ENCODE measurements around the gene SNX3.
"Not testable (repeated sequence)": the region's sequence is repeated elsewhere in the genome, so short reads cannot be mapped to it uniquely, and the experiment has no call there.

Gene SNX3

GRCh38 chr6:108260809-108261569 is at the start of gene SNX3:
Gene SNX3 (minus strand): TSS chr6:108261040. CDS start chr6:108260921, 119 bp downstream.
- peak; percentile 73 to 94 for DNase-seq

DNA sequence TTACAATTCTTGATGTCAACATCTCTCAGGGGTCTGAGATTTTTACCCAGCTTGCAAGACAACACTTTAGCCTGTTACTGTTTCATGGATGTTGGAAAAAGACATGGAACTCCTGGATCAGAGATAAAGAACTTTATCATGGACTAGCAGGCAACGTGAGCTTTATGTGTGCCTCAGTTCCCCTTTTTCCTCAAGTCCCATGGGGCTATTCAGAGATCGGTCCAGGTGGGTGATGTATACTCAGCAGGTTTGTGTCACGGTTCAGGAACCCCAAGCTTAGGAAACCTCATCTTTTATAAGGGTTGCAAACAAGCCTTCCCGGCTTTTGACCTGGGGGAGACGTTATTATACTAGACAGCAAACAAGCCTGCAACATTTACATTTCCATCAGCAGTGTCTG is 49.0 kb upstream of the SNX3 start:
- DNase-seq, result no peak

DNA sequence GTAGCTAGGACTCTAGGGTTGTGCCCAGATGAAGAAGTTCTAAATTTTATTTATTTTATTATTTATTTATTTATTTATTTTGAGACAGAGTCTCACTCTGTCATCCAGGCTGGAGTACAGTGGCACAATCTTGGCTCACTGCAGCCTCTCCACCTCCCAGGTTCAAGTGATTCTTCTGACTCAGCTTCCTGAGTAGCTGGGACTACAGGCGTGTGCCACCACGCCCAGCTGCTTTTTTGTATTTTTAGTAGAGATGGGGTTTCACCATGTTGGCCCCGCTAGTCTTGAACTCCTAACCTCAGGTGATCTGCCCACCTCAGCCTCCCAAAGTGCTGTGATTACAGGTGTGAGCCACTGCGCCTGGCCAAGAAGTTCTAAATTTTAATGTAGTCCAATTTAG is 47.8 kb upstream of the SNX3 start:
- not testable (repeated sequence) for DNase-seq

- no peak for DNase-seq
These were observed 43.8 kb upstream of the SNX3 start for GRCh38 chr6:108304646-108305045.

- DNase-seq, result no peak
These were observed 41.5 kb upstream of the SNX3 start for GRCh38 chr6:108302386-108302785.

DNA sequence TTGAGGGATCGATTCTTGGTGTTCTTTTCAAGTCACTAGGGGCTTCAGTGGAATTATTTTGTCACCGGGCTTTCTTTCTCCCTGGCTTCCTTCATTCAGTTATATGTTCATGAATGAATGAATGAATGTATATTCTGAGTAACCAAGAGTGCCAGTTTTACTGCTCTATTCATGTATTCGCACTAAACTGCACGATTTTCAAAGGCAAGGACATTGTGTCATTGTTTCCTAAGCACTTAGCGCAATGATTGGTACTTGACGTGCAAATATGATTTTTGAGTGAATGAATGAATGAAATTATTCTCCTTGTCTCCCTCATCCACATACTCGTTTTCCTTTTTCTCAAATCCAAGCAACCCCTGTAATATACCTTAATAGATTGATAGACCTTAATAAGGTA is 34.8 kb upstream of the SNX3 start:
- DNase-seq, result no peak

- DNase-seq, result peak; percentile 66 to 71
These were observed 34.1 kb upstream of the SNX3 start, which contains the start of gene AFG1L for GRCh38 chr6:108294727-108295625. Gene AFG1L (plus strand): TSS chr6:108295054. CDS start chr6:108295080, 26 bp downstream.

GRCh38 chr6:108294297-108294726 is 33.5 kb upstream of the SNX3 start:
- no peak for DNase-seq

- DNase-seq, result no peak
These were observed 32.9 kb upstream of the SNX3 start for GRCh38 chr6:108293527-108294296.

DNA sequence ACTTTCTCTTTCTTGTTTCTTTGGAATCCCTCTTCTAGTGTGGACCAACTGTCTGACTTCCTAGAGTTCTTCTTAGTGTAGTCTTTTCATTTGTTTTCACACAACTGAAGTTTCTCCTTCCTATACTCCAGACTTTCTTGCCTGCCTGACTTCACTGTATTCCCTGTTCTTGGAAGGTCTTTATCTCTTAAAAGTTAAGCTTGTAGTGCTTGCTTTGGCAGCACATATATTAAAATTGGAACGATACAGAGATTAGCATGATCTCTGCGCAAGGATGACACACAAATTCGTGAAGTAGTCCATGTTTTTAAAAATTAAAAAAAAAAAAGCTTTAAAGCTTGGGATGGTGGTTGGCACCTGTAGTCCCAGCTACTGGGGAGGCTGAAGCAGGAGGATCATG is 31.7 kb upstream of the SNX3 start:
- not testable (repeated sequence) for DNase-seq

DNA sequence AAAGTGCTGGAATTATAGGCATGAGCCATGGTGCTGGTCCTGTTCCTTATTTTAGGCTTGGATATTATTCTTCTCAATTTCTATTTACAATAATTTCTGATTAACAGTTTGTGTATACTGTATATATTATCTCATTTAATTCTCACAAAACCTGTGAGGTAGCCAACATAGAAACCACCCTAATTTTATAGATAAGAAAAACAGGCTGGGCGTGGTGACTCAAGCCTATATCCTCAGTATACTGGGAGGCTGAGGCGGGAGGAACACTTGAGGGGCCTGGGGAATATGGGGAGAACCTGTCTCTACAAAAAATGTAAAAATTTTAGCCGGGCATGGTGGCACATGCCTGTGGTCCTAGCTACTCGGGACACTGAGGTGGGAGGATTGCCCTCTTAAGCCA is 30.3 kb upstream of the SNX3 start:
- no peak for DNase-seq

DNA sequence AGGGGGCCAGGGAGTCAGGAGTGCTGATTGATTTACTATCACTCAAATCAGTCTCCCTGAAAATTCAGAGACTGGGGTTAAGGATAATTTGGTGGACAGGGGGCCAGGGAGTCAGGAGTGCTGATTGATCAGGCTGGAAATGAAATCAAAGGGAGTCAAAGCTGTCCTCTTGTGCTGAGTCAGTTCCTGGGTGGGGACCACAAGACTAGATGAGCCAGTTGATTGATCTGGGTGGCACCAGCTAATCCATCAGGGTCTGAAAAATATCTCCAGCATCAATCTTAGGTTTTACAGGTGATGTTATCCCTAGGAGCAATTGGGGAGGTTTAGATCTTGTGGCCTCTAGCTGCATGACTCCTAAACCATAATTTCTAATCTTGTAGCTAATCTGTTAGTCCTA is 27.9 kb upstream of the SNX3 start:
- DNase-seq, result no peak

DNA sequence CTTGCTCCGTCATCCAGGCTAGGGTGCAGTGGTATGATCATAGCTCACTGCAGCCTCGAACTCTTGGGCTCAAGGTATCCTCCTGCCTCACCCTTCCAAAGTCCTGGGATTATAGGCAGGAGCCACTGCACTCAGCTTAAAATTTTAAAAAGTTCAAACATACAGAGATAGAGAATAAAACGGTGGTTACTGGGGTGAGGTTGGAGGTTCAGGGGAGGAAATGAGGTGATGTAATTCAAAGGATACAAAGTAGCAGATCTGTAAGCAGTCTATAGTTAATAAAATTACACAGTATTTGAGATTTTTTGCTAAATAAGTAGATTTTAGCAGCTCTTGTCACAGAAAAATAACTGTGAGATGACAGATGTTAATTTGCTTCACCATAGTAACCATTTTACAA is 26.5 kb upstream of the SNX3 start:
- no peak for DNase-seq

DNA sequence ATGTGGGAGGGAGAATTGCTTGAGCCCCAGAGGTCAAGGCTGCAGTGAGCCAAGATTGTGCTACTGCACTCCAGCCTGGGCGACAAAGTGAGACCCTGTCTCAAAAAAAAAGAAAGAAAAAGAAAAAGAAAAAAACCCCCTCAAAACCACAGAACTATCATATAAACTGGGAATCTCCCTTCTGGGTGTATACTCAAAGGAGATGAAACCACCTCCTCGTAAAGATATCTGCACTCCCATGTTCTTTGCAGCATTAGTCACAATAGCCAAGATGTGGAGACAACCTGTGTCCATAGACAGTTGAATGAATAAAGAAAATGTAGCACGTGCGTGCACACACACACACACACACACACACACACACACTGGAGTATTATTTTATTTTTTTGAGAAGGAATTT is 25.5 kb upstream of the SNX3 start:
- no peak for DNase-seq

DNA sequence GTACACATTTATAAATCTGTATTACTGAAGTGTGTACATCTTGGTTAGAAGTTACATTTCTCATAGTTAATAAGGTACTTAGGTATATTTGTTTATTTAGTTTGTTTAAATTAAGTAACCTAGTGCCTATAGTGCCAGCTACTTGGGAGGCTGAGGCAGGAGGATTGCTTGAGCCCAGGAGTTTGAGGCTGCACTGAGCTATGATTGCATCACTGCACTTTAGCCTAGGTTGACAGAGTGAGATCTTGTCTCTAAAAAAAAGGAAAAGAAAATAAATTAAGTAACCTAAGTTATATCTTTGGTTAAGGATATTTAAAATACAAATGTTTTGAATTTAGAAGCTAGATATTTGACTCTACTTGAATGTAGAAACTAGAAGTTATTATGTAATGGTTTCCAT is 24.5 kb upstream of the SNX3 start:
- no peak for DNase-seq

DNA sequence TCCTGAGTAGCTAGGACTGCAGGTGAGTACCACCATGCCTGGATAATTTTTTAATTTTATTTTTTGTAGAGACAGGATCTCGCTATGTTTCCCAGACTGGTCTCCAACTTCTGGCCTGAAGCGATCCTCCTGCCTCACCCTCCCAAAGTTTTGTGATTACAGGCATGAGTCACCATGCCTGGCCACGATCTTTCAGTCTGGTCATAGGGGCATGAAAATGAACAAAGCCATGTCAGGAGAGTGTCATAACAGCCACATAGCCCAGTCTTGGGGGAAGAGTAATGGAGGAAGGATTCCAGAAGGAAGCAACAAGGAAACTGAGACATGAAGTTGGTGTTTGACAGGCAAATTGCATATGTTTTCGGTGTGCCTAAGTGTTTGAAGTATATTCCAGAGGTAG is 17.0 kb upstream of the SNX3 start:
- DNase-seq, result no peak

GRCh38 chr6:108277295-108277694 is 16.5 kb upstream of the SNX3 start:
- no peak for DNase-seq

GRCh38 chr6:108275976-108276375 is 15.1 kb upstream of the SNX3 start:
- no peak for DNase-seq

DNA sequence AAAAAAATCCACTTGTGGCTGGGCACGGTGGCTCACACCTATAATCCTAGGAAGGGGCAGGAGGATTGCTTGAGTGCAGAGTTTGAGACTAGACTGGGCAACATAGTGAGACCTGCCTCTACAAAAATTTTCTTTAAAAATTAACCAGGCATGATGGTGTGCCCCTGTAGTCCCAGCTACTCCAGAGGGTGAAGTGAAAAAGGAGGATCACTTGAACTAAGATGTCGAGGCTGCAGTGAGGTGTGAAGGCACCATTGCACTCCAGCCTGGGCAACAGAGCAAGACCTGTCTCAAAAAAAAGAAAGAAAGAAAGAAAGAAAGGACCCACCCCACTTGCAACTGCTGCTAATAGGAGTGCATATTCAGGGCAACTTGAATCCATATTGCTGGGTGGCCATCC is 13.7 kb upstream of the SNX3 start:
- DNase-seq, result no peak

GRCh38 chr6:108269955-108270354 is 9.1 kb upstream of the SNX3 start:
- not testable (repeated sequence) for DNase-seq

DNA sequence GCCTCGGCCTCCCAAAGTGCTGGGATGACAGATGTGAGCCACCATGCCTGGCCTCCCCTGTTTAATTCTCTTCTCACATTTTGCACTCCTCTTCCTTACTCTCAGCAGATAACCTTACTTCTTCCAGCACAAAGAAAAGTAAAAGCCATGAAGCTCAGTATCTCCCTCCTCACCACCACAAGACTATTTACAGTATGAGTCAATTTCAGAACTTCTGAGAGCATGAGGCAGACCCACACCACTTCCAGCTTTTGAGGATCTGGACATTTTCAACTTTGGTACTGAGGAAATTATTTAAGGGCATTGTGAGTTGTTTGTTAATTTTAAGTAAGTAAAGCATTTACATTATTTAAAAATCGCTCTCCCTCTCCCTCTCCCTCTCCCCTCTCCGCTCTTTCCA is 8.0 kb upstream of the SNX3 start:
- DNase-seq, result no peak

DNA sequence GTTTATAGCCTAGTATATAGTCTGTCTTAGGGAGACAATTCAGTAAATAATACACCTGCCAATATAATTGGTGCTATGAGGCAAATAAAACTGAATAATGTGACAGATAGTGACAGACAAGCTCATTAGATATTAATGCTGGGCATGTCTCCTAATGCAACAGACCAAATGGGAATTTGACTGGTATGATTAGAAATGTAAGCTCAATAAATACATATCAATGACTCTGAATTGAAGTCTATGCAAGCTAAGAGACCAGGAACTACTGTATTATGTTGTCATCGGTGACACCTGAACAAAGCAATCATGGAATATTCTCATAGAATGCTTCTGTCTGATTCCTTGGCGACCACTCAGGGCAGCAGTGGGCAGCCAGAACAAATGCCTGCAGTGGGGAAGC is 2.5 kb upstream of the SNX3 start:
- no peak for DNase-seq

- peak; percentile 1 to 2 for DNase-seq
These were observed 573 bp downstream of the SNX3 start for GRCh38 chr6:108260126-108260808.

All from NCI-H446 (cell line).